Suppressor macrophage (primary cell): Measurements from ENCODE around the gene PCP2.

Experiments used
- DNase-seq, 4 experiments: peaks; one replicate each; pipeline ENCODE4 v3.0.0-alpha.2; 2020 to 2022
- total RNA-seq, 17 experiments: gene quantifications; one replicate each; lab custom pipeline; 2026; ENCODE audit warnings: mixed read lengths in 6 of 17, inconsistent platforms in 3 of 17; lab: John Stamatoyannopoulos, UW

Gene PCP2
- 0 to 1.4 (median 0.15) reads per million in 17 experiments for total RNA-seq

GRCh38 chr19:7633698-7634097 lies at the start of gene PCP2:
Gene PCP2 (minus strand): TSS chr19:7633719. CDS start chr19:7633457, 262 bp downstream.
- DNase-seq: no peak

- DNase-seq: no peak
Measured at GRCh38 chr19:7682175-7682855, 48.8 kb upstream of the PCP2 start.

DNA sequence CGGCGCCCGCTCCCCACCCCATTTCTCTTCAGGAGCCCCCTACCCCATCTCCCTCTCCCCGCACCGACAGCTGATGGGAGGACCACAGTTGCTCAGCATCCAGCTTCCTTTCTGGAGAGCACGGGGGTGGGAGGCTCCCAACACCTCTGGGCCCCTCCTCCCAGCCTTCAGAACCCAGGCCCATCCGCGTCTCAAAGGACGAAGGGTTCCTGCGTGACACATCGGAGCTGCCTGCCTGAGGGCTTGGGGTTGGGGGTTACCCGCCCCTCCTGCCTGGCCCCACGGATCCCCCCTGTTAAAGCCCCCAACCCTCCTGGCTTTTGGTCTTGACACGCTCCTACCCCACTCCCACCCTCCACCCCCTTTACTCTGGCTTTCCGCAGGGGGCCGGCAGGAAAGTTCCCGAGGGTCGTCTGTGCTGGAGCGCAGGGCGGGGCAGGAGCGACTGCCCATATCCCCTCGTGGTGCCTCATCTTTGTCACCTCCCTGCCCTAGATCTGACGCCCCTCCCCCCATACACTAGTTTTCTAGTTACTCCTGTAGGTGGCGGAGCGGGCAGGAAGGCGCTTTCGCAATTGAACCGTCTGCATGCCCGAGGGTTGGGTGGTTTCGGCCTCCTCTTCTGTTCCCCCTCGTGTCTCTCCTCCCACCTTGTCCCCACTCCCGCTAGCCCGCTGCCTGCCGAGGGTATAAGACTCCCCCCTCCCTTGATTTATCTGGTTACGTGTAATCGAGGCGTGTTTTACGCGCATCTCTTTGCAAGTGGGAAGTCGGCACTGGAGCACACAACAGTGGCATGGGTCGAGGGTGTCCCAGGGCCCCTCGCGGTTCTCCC lies 48.0 kb upstream of the PCP2 start:
- DNase-seq: peak; percentile 88 to 96 (median 92)

GRCh38 chr19:7680606-7681339 lies 47.3 kb upstream of the PCP2 start, which contains the start of gene TRAPPC5:
Gene TRAPPC5 (plus strand): TSS chr19:7680833. CDS start chr19:7682254, 1,421 bp downstream.
- peak; percentile 91 to 98 (median 96) for DNase-seq

- no peak for DNase-seq
Measured at GRCh38 chr19:7679771-7680605, 46.5 kb upstream of the PCP2 start.

GRCh38 chr19:7678971-7679751 lies 45.6 kb upstream of the PCP2 start:
- peak; percentile 49 to 73 (median 68) for DNase-seq

- peak in 1 of 4 experiments; percentile 34 for DNase-seq
Measured at GRCh38 chr19:7677669-7678311, 44.3 kb upstream of the PCP2 start.

DNA sequence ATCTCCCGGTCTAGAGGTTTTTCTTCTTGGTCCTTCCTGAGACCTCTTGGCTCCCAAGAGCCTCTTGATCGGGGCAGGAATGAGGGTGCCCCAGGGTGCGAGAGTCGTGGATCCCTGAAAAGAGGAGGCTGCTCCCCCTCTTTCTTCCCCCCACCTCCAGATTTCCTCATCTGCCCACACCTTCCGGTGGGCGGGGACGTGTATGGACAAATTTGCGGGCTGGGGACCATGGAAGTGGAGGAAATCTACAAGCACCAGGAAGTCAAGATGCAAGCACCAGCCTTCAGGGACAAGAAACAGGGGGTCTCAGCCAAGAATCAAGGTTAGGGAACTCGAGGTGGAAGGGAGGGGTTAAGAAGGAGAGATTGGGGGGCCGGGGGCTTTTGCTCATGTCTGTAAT lies 43.3 kb upstream of the PCP2 start, which contains the start of gene MCEMP1:
TSS of gene MCEMP1 (plus strand) at position 237 of the 400 bp plus-strand sequence. CDS start at position 268, 31 bp downstream.
- peak in 3 of 4 experiments; percentile 52 to 62 (median 56) for DNase-seq

DNA sequence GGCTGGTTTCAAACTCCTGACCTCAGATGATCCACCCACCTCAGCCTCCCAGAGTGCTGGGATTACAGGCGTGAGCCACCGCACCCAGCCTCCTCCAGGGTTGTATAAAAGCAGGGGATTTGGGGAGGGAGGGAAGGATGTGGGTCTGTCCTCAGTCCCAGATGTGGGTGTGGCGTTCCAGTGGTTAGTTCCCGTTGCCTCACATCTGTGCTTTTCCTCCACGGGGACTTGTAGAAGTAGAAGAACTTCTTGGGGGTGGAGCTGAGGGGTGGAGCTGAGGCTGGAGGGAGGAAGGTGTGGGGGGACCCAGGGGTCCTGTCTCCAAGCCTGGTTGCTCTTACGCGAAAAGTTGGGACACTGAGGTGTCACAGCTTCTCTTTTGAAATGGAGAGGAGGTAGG lies 42.9 kb upstream of the PCP2 start:
- DNase-seq: peak; percentile 50 to 75 (median 63)

DNA sequence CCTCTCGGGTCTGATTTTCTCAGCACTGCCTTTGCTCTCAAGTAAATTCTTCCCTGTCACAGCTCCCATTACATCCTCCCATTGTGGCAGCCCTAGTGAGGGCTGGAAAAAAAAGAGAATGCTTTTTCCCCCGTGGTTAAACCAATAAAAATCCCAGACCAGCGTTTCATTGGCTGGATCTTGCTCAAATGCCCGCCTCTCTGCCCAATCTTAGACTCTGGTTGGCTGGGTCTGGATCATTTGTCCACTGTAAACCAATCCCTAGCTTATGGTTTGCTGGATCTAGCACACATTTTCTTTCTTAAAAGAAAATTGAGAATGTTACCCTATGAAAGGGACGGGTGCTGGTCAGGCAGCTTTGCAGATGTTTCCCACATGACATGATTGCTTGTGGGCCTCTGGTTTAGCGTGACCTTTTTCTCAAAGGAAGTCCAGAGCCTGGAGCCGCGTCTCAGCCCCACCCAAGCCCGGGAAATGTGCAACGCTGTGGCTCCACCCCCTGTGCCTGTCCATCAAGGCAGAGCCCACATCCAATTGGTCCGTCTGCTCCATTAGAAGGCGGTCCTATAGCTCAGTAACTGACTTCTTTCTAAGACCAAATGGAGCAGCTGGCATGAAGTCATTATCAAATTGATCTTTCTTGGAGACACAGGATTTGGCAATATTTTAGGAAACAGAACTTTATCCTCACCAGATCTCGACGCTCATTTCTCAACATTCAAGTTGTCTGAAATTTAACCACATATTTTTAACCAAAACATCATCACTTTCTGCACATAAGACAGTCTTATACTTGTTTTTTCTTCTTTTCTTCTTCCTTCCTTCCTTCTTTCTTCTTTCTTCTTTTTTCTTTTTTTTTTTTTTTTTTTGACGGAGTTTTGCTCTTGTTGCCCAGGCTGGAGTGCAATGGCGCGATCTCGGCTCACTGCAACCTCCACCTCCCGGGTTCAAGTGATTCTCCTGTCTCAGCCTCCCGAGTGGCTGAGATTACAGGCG lies 40.8 kb upstream of the PCP2 start:
- peak; percentile 91 to 95 (median 92) for DNase-seq

DNA sequence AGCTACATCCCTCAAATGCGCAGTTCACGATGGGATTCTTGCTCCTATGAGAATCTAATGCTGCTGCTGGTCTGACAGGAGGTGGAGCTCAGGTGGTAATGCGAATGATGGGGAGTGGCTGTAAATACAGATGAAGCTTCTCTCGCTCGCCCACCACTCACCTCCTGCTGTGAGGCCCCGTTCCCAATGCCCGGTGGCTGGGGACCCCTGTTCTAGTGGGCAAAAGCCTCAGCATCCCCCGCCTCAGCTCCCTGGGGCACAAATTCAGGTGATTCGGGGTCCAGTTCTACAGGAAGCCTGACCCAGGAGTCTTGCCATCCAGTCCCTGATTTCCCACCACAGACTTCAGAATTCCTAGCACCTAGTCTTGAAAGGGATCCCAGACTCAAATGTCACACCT lies 39.0 kb upstream of the PCP2 start:
- no peak for DNase-seq

- DNase-seq: no peak
Measured at GRCh38 chr19:7670790-7671189, 37.3 kb upstream of the PCP2 start.

- DNase-seq: peak; percentile 52 to 75 (median 58)
Measured at GRCh38 chr19:7670150-7670783, 36.7 kb upstream of the PCP2 start.

GRCh38 chr19:7669641-7670040 lies 36.1 kb upstream of the PCP2 start:
- DNase-seq: no peak

DNA sequence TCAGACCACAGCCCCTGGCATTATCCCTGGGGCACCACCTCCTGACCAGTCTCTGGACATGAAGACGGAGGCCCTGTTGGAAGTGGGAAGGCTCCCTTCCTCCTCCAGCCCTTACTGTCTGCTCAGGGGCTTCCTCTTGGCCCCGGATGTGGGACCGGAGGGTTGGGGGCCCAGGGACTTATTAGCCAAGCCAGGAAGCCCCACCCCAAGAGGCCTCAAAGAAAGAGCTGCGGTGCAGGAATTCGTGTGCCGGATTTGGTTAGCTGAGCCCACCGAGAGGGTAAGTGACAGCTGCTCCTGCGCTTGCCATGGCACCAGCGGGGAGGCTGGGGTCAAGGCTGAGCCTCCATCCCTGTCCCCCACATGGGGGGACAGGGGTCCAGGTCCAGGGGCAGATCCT lies 35.3 kb upstream of the PCP2 start, which contains the start of gene RETN:
TSS of gene RETN (plus strand) at position 208 of the 400 bp plus-strand sequence. CDS start 278 bp downstream, outside the sequence.
- no peak for DNase-seq

- DNase-seq: no peak
Measured at GRCh38 chr19:7665076-7665475, 31.6 kb upstream of the PCP2 start.

- DNase-seq: no peak
Measured at GRCh38 chr19:7663706-7664105, 30.2 kb upstream of the PCP2 start.

DNA sequence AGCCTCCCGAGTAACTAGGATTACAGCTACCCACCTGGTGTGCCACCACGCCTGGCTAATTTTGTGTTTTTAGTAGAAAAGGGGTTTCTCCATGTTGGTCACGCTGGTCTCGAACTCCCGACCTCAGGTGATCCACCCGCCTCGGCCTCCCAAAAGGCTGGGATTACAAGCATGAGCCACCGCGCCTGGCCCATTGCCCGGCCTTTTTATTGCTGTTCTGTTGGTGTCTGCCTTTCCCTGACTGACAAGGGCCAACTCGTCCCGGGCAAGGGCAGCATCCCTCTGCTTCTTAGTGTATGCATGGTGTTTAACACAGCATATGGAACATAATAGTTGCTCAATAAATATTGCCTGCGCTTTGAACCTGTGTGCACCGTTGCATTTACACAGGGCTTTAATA lies 29.1 kb upstream of the PCP2 start:
- DNase-seq: no peak
